Measurements from ENCODE around the gene PER2.
"Not testable (repeated sequence)": the region's sequence is repeated elsewhere in the genome, so short reads cannot be mapped to it uniquely, and the experiment has no call there.

DNA sequence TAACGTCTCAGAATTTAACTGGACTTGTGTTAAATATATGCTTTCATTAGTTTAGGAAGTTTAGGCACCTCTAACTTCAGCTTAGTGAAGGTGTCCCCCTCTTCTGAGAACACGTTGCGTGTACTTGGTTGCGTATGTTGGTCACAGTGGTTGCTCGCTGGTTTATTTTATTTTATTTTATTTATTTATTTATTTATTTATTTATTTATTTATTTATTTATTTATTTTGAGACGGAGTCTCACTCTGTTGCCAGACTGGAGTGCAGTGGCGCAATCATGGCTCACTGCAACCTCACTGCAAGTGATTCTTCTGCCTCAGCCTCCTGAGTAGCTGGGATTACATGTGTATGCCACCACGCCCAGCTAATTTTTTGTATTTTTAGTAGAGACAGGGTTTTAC, 47.2 kb upstream of the PER2 start:
- TF ChIP-seq, protein P1, sequence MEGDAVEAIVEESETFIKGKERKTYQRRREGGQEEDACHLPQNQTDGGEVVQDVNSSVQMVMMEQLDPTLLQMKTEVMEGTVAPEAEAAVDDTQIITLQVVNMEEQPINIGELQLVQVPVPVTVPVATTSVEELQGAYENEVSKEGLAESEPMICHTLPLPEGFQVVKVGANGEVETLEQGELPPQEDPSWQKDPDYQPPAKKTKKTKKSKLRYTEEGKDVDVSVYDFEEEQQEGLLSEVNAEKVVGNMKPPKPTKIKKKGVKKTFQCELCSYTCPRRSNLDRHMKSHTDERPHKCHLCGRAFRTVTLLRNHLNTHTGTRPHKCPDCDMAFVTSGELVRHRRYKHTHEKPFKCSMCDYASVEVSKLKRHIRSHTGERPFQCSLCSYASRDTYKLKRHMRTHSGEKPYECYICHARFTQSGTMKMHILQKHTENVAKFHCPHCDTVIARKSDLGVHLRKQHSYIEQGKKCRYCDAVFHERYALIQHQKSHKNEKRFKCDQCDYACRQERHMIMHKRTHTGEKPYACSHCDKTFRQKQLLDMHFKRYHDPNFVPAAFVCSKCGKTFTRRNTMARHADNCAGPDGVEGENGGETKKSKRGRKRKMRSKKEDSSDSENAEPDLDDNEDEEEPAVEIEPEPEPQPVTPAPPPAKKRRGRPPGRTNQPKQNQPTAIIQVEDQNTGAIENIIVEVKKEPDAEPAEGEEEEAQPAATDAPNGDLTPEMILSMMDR (IDR thresholded peaks at IDR 0.05) = not testable (repeated sequence)
- TF ChIP-seq POLR2A (IDR thresholded peaks at IDR 0.05) = not testable (repeated sequence)

Data from esophagus squamous epithelium (tissue), 4 donors.